HCT116 (cell line): ENCODE data around the gene BCR. TPM values are rescaled to one million over a fixed set of nuclear protein-coding genes. Genes with fewer than 3 reads are reported as not detected.
A peak's percentile ranks its signal among the peaks of the same experiment; 100 is the strongest.

Experiments
- ATAC-seq: fragments of 200-7000 bp; cut with Tn5 transposase; 2 replicates; pipeline ENCODE4 v1.9.1; 2020; ENCODE audit warnings: mild to moderate bottlenecking, moderate library complexity
- BruUV-seq: library from RNA; stranded (reverse); fragments of 400-500 nt; replicated peaks from 2 replicates; lab custom pipeline; 2021; lab: Mats Ljungman, UMichigan
- CTCF ChIA-PET: fragments of 300-600 bp; sonication (Branson Sonifier 250); formaldehyde crosslinking; loops from one replicate; lab custom pipeline; 2021; ENCODE audit warnings: antibody characterized with exemption; lab: Charles Lee
- POLR2A ChIA-PET: fragments of 300-600, 350-600 bp; sonication (Branson Sonifier 250); formaldehyde crosslinking; loops from one replicate; lab custom pipeline; 2021; ENCODE audit warnings: antibody characterized with exemption; lab: Charles Lee
- RAD21 ChIA-PET, 2 experiments: fragments of 300-600 bp; sonication (Branson Sonifier 250); formaldehyde crosslinking; loops; one replicate each; lab custom pipeline; 2023; ENCODE audit warnings: low total read pairs in 2 of 2; ENCODE audit not compliant: uncharacterized antibody in 2 of 2, unreplicated experiment in 2 of 2, low non-redundant PET in 1 of 2; lab: Charles Lee
- DNase-seq: peaks from one replicate; pipeline ENCODE4 v3.0.0-alpha.2; 2010; ENCODE audit warnings: low read depth, low spot score
- H2AFZ ChIP-seq: fragments of 200-600 bp; shearing (Covaris generic), sonication (generic); 2 replicates; pipeline ENCODE4 v1.6.1; 2017; ENCODE audit warnings: low read depth, mixed run types, mixed read lengths, antibody characterized with exemption, low read length; ENCODE audit not compliant: poor library complexity, severe bottlenecking
- H3K27ac ChIP-seq: 2 replicates; pipeline ENCODE4 v1.5.1; 2012; ENCODE audit warnings: low read depth, low read length
- H3K27me3 ChIP-seq: fragments of 200-600 bp; sonication (generic); 2 replicates; pipeline ENCODE4 v1.6.1; 2016; ENCODE audit warnings: mixed run types, low read length, mixed read lengths; ENCODE audit not compliant: insufficient read depth
- H3K36me3 ChIP-seq, 2 experiments: fragments of 200-500 bp in 1 of 2; fragments of 200-600 bp in 1 of 2; sonication (Bioruptor generic) in 1 of 2; sonication (generic) in 1 of 2; 2 replicates each; pipeline versions ENCODE4 v1.5.1 to v1.6.1; 2014 to 2016; ENCODE audit warnings: low read length in 2 of 2, inconsistent platforms in 1 of 2, mixed read lengths in 1 of 2, mixed run types in 1 of 2; ENCODE audit not compliant: insufficient read depth in 2 of 2, control insufficient read depth in 1 of 2
- H3K4me1 ChIP-seq, 2 experiments: fragments of 200-600 bp in 1 of 2; sonication (generic) in 1 of 2; 2 replicates each; pipeline versions ENCODE4 v1.5.1 to v1.6.1; 2012 to 2017; ENCODE audit warnings: low read length in 2 of 2, inconsistent platforms in 1 of 2, mild to moderate bottlenecking in 1 of 2, mixed read lengths in 1 of 2, mixed run types in 1 of 2, moderate library complexity in 1 of 2; ENCODE audit not compliant: insufficient read depth in 2 of 2, control insufficient read depth in 1 of 2
- H3K4me2 ChIP-seq: fragments of 200-600 bp; sonication (generic); 2 replicates; pipeline ENCODE4 v1.6.1; 2017; ENCODE audit warnings: mixed run types, low read length, mixed read lengths
- H3K4me3 ChIP-seq, 2 experiments: fragments of 200-600 bp in 1 of 2; sonication (generic) in 1 of 2; replicated peaks in 1 of 2; 2 replicates each; pipeline ENCODE4 v1.5.1; 2011 to 2016; ENCODE audit warnings: low read length in 2 of 2, control low read depth in 1 of 2, low read depth in 1 of 2, mild to moderate bottlenecking in 1 of 2, mixed read lengths in 1 of 2, mixed run types in 1 of 2
- H3K79me2 ChIP-seq: fragments of 200-600 bp; sonication (generic); 2 replicates; pipeline ENCODE4 v1.6.1; 2017; ENCODE audit warnings: mild to moderate bottlenecking, mixed run types, low read length, moderate library complexity, mixed read lengths; ENCODE audit not compliant: insufficient read depth
- H3K9ac ChIP-seq: fragments of 200-600 bp; sonication (generic); 2 replicates; pipeline ENCODE4 v1.6.1; 2016; ENCODE audit warnings: low read length, mixed read lengths
- H3K9me2 ChIP-seq: fragments of 200-600 bp; sonication (generic), shearing (Covaris generic); 2 replicates; pipeline ENCODE4 v1.6.1; 2017; ENCODE audit warnings: mixed run types, mild to moderate bottlenecking, moderate library complexity; ENCODE audit not compliant: insufficient read depth
- H3K9me3 ChIP-seq, 2 experiments: fragments of 200-500 bp in 1 of 2; fragments of 200-600 bp in 1 of 2; sonication (Bioruptor generic) in 1 of 2; sonication (generic) in 1 of 2; 2 replicates each; pipeline ENCODE4 v1.6.1; 2014 to 2017; ENCODE audit warnings: low read length in 2 of 2, mixed read lengths in 2 of 2, inconsistent platforms in 1 of 2, low read depth in 1 of 2, mild to moderate bottlenecking in 1 of 2, mixed run types in 1 of 2, moderate library complexity in 1 of 2; ENCODE audit not compliant: control insufficient read depth in 1 of 2, insufficient read depth in 1 of 2
- H4K20me1 ChIP-seq: fragments of 200-600 bp; sonication (generic), shearing (Covaris generic); 2 replicates; pipeline ENCODE4 v1.6.1; 2017; ENCODE audit warnings: mixed run types, mild to moderate bottlenecking, moderate library complexity; ENCODE audit not compliant: insufficient read depth
- CEBPB ChIP-seq: IDR thresholded peaks from 2 replicates; pipeline ENCODE4 v1.6.1; 2012; ENCODE audit warnings: low read depth
- EGR1 ChIP-seq: IDR thresholded peaks from 2 replicates; pipeline ENCODE4 v1.6.1; 2012; ENCODE audit warnings: low read depth
- EZH2 ChIP-seq: fragments of 200-600 bp; sonication (generic); IDR thresholded peaks from 2 replicates; pipeline ENCODE4 v1.6.1; 2017; ENCODE audit warnings: antibody characterized with exemption, mixed run types
- EZH2phosphoT487 ChIP-seq: fragments of 200-600 bp; IDR thresholded peaks from 2 replicates; pipeline ENCODE4 v1.6.1; 2018; ENCODE audit warnings: antibody characterized with exemption, borderline replicate concordance
- POLR2A ChIP-seq: IDR thresholded peaks from 2 replicates; pipeline ENCODE4 v1.7.0; 2011; ENCODE audit warnings: borderline replicate concordance; ENCODE audit not compliant: insufficient read depth, insufficient read length; ENCODE audit errors: extremely low read depth
- RAD21 ChIP-seq: IDR thresholded peaks from 2 replicates; pipeline ENCODE4 v1.6.1; 2012; ENCODE audit warnings: low read depth, mild to moderate bottlenecking
- SRF ChIP-seq: IDR thresholded peaks from 2 replicates; pipeline ENCODE4 v1.6.1; 2012; ENCODE audit warnings: low read depth
- TCF7L2 ChIP-seq: IDR thresholded peaks from 2 replicates; pipeline ENCODE4 v1.7.0; 2011; ENCODE audit warnings: borderline replicate concordance, inconsistent platforms; ENCODE audit not compliant: insufficient read depth, insufficient read length; ENCODE audit errors: extremely low read depth
- ZFX ChIP-seq: fragments of 450-650 bp; IDR thresholded peaks from 2 replicates; pipeline ENCODE4 v1.6.1; 2017
- ZNF274 ChIP-seq: fragments of 200-500 bp; sonication (Bioruptor generic); IDR thresholded peaks from 2 replicates; pipeline ENCODE4 v1.6.1; 2014; ENCODE audit warnings: mild to moderate bottlenecking, low read depth, low read length, inconsistent platforms
- intact Hi-C: fragments of 100-400 bp; cut with micrococcal nuclease; formaldehyde crosslinking; loops from 2 replicates; pipeline ENCODE4 v1.10.0; 2022
- total RNA-seq: library from RNA; stranded (reverse); gene quantifications from one replicate; pipeline ENCODE4 v1.2.1, GENCODE V29; 2021; ENCODE audit not compliant: unreplicated experiment
- TF ChIP-seq, protein P1 (sequence below): IDR thresholded peaks from 2 replicates; pipeline ENCODE4 v1.6.1; 2011; ENCODE audit warnings: mild to moderate bottlenecking, low read length, moderate library complexity; ENCODE audit not compliant: insufficient replicate concordance; ENCODE audit errors: extremely low read depth
- TF ChIP-seq, protein P2 (sequence below): IDR thresholded peaks from 2 replicates; pipeline ENCODE4 v1.6.1; 2012; ENCODE audit warnings: low read depth

BCR gene
- total RNA-seq, 1 experiment from 2014 or later: 39.7 TPM

DNA sequence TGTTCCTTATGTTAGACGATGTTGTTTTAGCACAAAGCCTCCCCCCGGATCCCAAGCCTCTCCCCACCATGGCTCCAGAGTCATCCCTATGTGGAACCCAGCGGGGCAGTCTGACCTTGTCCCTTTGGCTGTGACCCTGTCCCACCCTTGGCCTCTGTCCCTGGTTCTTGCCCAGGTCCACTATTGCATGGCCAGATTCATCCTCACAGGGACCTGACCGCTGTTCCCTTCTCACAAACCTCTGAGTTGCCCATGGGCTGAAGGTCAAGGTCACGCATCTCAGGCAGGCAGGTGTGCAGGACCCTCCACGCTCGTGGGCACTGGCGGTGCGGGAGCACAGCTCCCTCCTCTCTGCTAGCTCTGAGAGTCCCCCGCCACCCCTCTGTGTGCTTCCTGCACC lies 39.0 kb downstream of the BCR start (continued):
- TF ChIP-seq TCF7L2 (no peak), EZH2 (no peak), ZFX (no peak)
- TF ChIP-seq, protein P1, sequence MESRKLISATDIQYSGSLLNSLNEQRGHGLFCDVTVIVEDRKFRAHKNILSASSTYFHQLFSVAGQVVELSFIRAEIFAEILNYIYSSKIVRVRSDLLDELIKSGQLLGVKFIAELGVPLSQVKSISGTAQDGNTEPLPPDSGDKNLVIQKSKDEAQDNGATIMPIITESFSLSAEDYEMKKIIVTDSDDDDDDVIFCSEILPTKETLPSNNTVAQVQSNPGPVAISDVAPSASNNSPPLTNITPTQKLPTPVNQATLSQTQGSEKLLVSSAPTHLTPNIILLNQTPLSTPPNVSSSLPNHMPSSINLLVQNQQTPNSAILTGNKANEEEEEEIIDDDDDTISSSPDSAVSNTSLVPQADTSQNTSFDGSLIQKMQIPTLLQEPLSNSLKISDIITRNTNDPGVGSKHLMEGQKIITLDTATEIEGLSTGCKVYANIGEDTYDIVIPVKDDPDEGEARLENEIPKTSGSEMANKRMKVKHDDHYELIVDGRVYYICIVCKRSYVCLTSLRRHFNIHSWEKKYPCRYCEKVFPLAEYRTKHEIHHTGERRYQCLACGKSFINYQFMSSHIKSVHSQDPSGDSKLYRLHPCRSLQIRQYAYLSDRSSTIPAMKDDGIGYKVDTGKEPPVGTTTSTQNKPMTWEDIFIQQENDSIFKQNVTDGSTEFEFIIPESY: no peak

DNA sequence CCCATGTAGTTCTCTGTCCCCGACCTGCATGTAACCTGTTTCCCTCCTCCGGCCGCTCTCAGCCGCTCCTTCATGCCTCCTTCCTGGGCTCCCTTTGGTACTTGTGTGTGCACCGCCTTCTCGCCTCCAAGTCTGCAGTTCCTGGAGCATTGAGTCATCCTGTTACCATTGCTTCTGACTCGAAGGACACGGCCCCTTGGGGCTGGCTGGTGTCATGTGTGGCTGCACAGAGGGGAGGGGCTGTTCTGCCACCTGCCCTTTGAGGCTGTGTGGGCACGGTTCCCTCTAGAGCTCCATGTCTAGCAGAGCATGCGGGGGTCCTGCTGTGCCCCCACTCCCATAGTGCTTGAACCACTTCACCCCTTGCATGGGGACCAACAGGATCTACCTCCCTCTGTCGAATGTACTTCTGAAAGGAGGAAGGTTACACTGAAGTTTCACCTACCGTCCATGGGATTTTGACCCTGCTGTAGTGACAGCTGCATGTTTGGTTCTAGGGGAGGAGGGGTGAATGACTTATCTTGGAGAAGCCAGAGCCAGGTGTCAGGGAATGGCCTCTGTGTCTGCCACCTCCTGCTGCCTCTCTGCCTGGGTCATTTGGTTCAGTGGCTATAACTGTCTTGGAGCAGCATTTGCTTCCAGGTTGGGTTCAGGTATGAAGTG lies 39.6 kb downstream of the BCR start:
- TF ChIP-seq ZFX: no peak
- TF ChIP-seq EZH2: no peak
- TF ChIP-seq SRF: no peak
- TF ChIP-seq RAD21: no peak
- no peak for TF ChIP-seq EGR1
- TF ChIP-seq, protein P2, sequence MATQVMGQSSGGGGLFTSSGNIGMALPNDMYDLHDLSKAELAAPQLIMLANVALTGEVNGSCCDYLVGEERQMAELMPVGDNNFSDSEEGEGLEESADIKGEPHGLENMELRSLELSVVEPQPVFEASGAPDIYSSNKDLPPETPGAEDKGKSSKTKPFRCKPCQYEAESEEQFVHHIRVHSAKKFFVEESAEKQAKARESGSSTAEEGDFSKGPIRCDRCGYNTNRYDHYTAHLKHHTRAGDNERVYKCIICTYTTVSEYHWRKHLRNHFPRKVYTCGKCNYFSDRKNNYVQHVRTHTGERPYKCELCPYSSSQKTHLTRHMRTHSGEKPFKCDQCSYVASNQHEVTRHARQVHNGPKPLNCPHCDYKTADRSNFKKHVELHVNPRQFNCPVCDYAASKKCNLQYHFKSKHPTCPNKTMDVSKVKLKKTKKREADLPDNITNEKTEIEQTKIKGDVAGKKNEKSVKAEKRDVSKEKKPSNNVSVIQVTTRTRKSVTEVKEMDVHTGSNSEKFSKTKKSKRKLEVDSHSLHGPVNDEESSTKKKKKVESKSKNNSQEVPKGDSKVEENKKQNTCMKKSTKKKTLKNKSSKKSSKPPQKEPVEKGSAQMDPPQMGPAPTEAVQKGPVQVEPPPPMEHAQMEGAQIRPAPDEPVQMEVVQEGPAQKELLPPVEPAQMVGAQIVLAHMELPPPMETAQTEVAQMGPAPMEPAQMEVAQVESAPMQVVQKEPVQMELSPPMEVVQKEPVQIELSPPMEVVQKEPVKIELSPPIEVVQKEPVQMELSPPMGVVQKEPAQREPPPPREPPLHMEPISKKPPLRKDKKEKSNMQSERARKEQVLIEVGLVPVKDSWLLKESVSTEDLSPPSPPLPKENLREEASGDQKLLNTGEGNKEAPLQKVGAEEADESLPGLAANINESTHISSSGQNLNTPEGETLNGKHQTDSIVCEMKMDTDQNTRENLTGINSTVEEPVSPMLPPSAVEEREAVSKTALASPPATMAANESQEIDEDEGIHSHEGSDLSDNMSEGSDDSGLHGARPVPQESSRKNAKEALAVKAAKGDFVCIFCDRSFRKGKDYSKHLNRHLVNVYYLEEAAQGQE: no peak
- TF ChIP-seq, protein P1: no peak
- TF ChIP-seq EZH2phosphoT487: no peak
- no peak for TF ChIP-seq CEBPB
- TF ChIP-seq ZNF274: no peak
- no peak for TF ChIP-seq POLR2A
- Histone ChIP-seq H3K9me3 (no peaks in the 10 kb centered on the region), H4K20me1 (no peaks in the 10 kb centered on the region), H3K4me1 (peaks cover 16 to 34% of the 10 kb centered on the region in 2 experiments), H3K27ac (no peak overlapping the region), H3K9ac (no peak overlapping the region), H3K9me2 (no peaks in the 10 kb centered on the region), H2AFZ (no peak overlapping the region), H3K4me2 (peak overlapping the region; percentile 10; the same call in 1 of the 2 replicates), H3K4me3 (no peak overlapping the region), H3K27me3 (no peaks in the 10 kb centered on the region), H3K36me3 (no peaks in the 10 kb centered on the region), H3K79me2 (peaks cover 99% of the 10 kb centered on the region)
- CTCF ChIA-PET: interaction anchor here (0.6 kb wide), 1 partner anchor 195 kb away, joined by 3 read pairs; no protein-coding TSS in a partner anchor
- ATAC-seq (peak; percentile 38), DNase-seq (no peak)
- BruUV-seq: no TSS peak
- intact Hi-C loops: no loop called here
- RAD21 ChIA-PET: no interaction called here
- POLR2A ChIA-PET: no interaction called here
